HepG2 (cell line): ENCODE data around the gene HCFC1R1. TPM values are rescaled to one million over a fixed set of nuclear protein-coding genes. Genes with fewer than 3 reads are reported as not detected.

Experiments used
- NCOR1 ChIP-seq: fragments of 200-600 bp; sonication (generic); IDR thresholded peaks from 2 replicates; pipeline ENCODE4 v1.7.0; 2017; ENCODE audit warnings: antibody characterized with exemption, low read length, borderline replicate concordance
- POLR2G ChIP-seq: fragments of 200-400 bp; formaldehyde crosslinking; IDR thresholded peaks from 2 replicates; pipeline ENCODE4 v1.6.1; 2018; ENCODE audit warnings: mild to moderate bottlenecking, low read depth, low read length, moderate library complexity
- SMARCC2 ChIP-seq: fragments of 450-650 bp; IDR thresholded peaks from 2 replicates; pipeline ENCODE4 v1.6.1; 2017; ENCODE audit warnings: antibody characterized with exemption, mild to moderate bottlenecking
- ZBED4 ChIP-seq: sonication (generic); formaldehyde crosslinking; IDR thresholded peaks from 2 replicates; pipeline ENCODE4 v1.4.0; 2020; ENCODE audit warnings: missing genetic modification reagents, borderline replicate concordance
- ZBTB49 ChIP-seq: sonication (generic); formaldehyde crosslinking; IDR thresholded peaks from 2 replicates; pipeline ENCODE4 v1.4.0; 2020; ENCODE audit warnings: missing genetic modification reagents, borderline replicate concordance
- ZFP36L1 ChIP-seq: sonication (generic); formaldehyde crosslinking; IDR thresholded peaks from 2 replicates; pipeline ENCODE4 v1.8.0; 2022; ENCODE audit warnings: mild to moderate bottlenecking, missing genetic modification reagents, moderate library complexity
- ZFY ChIP-seq: sonication (generic); formaldehyde crosslinking; IDR thresholded peaks from 2 replicates; pipeline ENCODE4 v1.4.0; 2020; ENCODE audit warnings: missing genetic modification reagents
- ZIK1 ChIP-seq: sonication (generic); formaldehyde crosslinking; IDR thresholded peaks from 2 replicates; pipeline ENCODE4 v1.5.0; 2020; ENCODE audit warnings: mild to moderate bottlenecking, low read depth, missing genetic modification reagents, borderline replicate concordance
- ZNF101 ChIP-seq: sonication (generic); formaldehyde crosslinking; IDR thresholded peaks from 2 replicates; pipeline ENCODE4 v1.4.0; 2020; ENCODE audit warnings: mild to moderate bottlenecking, low read depth, missing genetic modification reagents, borderline replicate concordance
- ZNF230 ChIP-seq: sonication (generic); formaldehyde crosslinking; IDR thresholded peaks from 2 replicates; pipeline ENCODE4 v1.4.0; 2020; ENCODE audit warnings: mild to moderate bottlenecking, missing genetic modification reagents
- ZNF331 ChIP-seq: sonication (generic); formaldehyde crosslinking; IDR thresholded peaks from 2 replicates; pipeline ENCODE4 v1.4.0; 2020; ENCODE audit warnings: missing genetic modification reagents
- ZNF407 ChIP-seq: sonication (generic); formaldehyde crosslinking; IDR thresholded peaks from one replicate; pipeline ENCODE4 v1.5.1; 2020; ENCODE audit warnings: mild to moderate bottlenecking, missing genetic modification reagents; ENCODE audit errors: not compliant biosample characterization
- ZNF737 ChIP-seq: sonication (generic); formaldehyde crosslinking; IDR thresholded peaks from 2 replicates; pipeline ENCODE4 v1.5.0; 2020; ENCODE audit warnings: missing genetic modification reagents, mild to moderate bottlenecking, borderline replicate concordance
- polyA plus RNA-seq, 8 experiments: library from polyadenylated mRNA; depleted of rRNA in 3 of 8; stranded (reverse) in 7 of 8; unstranded in 1 of 8; fragments of >200 nt; fragmentation: Illumina TruSeq in 4 of 8; extraction: Trizol in 4 of 8; gene quantifications; 2 replicates each; pipeline versions ENCODE4 v1.2.1 to v1.2.3, GENCODE V29; 2011 to 2016; ENCODE audit warnings: low read depth in 4 of 8, missing spikeins in 1 of 8, mixed read lengths in 1 of 8; ENCODE audit not compliant: insufficient read depth in 1 of 8
- total RNA-seq, 5 experiments: library from RNA; depleted of rRNA; stranded (reverse); fragments of >200 nt; fragmentation: Illumina TruSeq; extraction: Trizol; gene quantifications; 2 replicates each; pipeline ENCODE4 v1.2.3, GENCODE V29; 2016; ENCODE audit warnings: low read depth in 1 of 5

The HCFC1R1 gene
- total and polyA plus RNA-seq, 2 of the 13 experiments (the other 11 are each of a cell fraction or from before 2014, with no cell fraction given), result 13.8 to 16.1 TPM

GRCh38 chr16:3007059-3007956, 16.4 kb downstream of the HCFC1R1 start (continued):
- TF ChIP-seq ZNF407 (CRISPR knock-in tag) (no peak), SMARCC2 (no peak), POLR2G (peak; percentile 46), ZNF331 (no peak), ZNF230 (CRISPR knock-in tag) (no peak), ZIK1 (CRISPR knock-in tag) (no peak), ZFY (CRISPR knock-in tag) (no peak), ZNF101 (CRISPR knock-in tag) (no peak), NCOR1 (0 out of 2 replicates have a peak, but pooled peaks have one; percentile 27), ZNF737 (CRISPR knock-in tag) (no peak), ZBED4 (CRISPR knock-in tag) (no peak), ZFP36L1 (CRISPR knock-in tag) (no peak), ZBTB49 (CRISPR knock-in tag) (no peak)
